ENCODE results near the gene ATXN10.
"Not testable (repeated sequence)": the region's sequence is repeated elsewhere in the genome, so short reads cannot be mapped to it uniquely, and the experiment has no call there.

ATXN10 gene

GRCh38 chr22:45710469-45710868 is 38.8 kb downstream of the ATXN10 start:
- H3K9ac ChIP-seq (ENCODE audit: low read length in 2 of 2): no peak overlapping the region
- H3K9me3 ChIP-seq (ENCODE audit: control insufficient read depth in 2 of 2, low read length in 2 of 2): no peaks in the 10 kb centered on the region
- no peaks in the 10 kb centered on the region for H3K27me3 ChIP-seq (ENCODE audit: control insufficient read depth in 1 of 2, insufficient read depth in 2 of 2, low read length in 2 of 2)
- peaks cover 2% of the 10 kb centered on the region for H3K4me1 ChIP-seq (ENCODE audit: control insufficient read depth, insufficient read depth, low read length)
- H3K27ac ChIP-seq (ENCODE audit: low read length): no peak overlapping the region
- H3K36me3 ChIP-seq (ENCODE audit: control insufficient read depth in 2 of 2, insufficient read depth in 2 of 2, low read length in 2 of 2): peaks cover 0 to 8% of the 10 kb centered on the region in 2 donors
- no peak overlapping the region for H3K4me3 ChIP-seq (ENCODE audit: low read length in 2 of 2)

DNA sequence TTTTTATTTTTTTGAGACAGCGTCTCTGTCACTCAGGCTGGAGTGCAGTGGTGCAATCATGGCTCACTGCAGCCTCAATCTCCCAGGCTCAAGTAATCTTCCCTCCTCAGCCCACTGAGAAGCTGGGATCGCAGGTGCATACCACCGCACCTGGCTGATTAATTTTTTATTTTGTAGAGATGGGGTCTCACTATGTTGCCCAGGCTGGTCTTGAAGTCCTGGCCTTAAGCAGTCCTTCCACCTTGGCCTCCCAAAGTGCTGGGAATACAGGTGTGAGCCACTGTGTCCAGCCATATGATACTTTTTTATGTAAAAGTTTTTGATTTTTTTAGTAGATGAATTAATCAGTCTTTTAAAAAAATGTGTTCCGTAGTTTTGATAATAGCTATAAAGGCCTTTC is 42.8 kb downstream of the ATXN10 start:
- not testable (repeated sequence) for H3K4me3 ChIP-seq (ENCODE audit: low read length in 2 of 2); H3K4me1 ChIP-seq (ENCODE audit: control insufficient read depth, insufficient read depth, low read length)

DNA sequence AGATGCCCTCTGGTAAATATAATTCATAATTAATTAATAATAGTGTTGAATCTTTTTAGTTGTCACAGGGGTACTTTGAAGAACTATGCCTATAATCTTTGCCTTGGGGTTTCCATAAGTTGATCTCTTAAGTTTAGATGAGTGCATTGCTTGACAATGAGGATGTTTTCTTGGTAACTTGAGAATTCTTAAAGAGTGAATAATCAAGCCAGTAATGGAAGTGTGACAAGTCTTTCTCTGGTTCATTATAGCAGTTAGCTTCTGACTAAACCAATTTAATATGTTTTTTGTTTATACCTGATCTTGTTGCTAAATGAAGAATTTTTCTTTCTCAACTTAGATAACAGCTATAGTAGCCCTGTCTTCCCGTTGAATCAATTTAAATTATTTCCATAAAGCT is 46.2 kb downstream of the ATXN10 start:
- Histone ChIP-seq H3K9me3 (ENCODE audit: control insufficient read depth in 2 of 2, low read length in 2 of 2) (no peaks in the 10 kb centered on the region), H3K27ac (ENCODE audit: low read length) (no peak overlapping the region), H3K4me3 (ENCODE audit: low read length in 2 of 2) (no peak overlapping the region), H3K9ac (ENCODE audit: low read length in 2 of 2) (no peak overlapping the region), H3K36me3 (ENCODE audit: control insufficient read depth in 2 of 2, insufficient read depth in 2 of 2, low read length in 2 of 2) (peaks cover 14 to 26% of the 10 kb centered on the region in 2 donors), H3K27me3 (ENCODE audit: control insufficient read depth in 1 of 2, insufficient read depth in 2 of 2, low read length in 2 of 2) (no peaks in the 10 kb centered on the region), H3K4me1 (ENCODE audit: control insufficient read depth, insufficient read depth, low read length) (no peaks in the 10 kb centered on the region)

More for the DNA sequence above, 42.8 kb downstream of the ATXN10 start:
- H3K27ac ChIP-seq (ENCODE audit: low read length); H3K36me3 ChIP-seq (ENCODE audit: control insufficient read depth in 2 of 2, insufficient read depth in 2 of 2, low read length in 2 of 2); H3K9ac ChIP-seq (ENCODE audit: low read length in 2 of 2); H3K27me3 ChIP-seq (ENCODE audit: control insufficient read depth in 1 of 2, insufficient read depth in 2 of 2, low read length in 2 of 2); H3K9me3 ChIP-seq (ENCODE audit: control insufficient read depth in 2 of 2, low read length in 2 of 2): not testable (repeated sequence)

- H3K9me3 ChIP-seq (ENCODE audit: control insufficient read depth in 2 of 2, low read length in 2 of 2): no peaks in the 10 kb centered on the region
- no peak overlapping the region for H3K27ac ChIP-seq (ENCODE audit: low read length)
- no peaks in the 10 kb centered on the region for H3K27me3 ChIP-seq (ENCODE audit: control insufficient read depth in 1 of 2, insufficient read depth in 2 of 2, low read length in 2 of 2)
- H3K9ac ChIP-seq (ENCODE audit: low read length in 2 of 2): no peak overlapping the region
- H3K4me1 ChIP-seq (ENCODE audit: control insufficient read depth, insufficient read depth, low read length): no peaks in the 10 kb centered on the region
- peaks cover 14 to 26% of the 10 kb centered on the region in 2 donors for H3K36me3 ChIP-seq (ENCODE audit: control insufficient read depth in 2 of 2, insufficient read depth in 2 of 2, low read length in 2 of 2)
- no peak overlapping the region for H3K4me3 ChIP-seq (ENCODE audit: low read length in 2 of 2)
These were observed 46.8 kb downstream of the ATXN10 start for GRCh38 chr22:45718391-45718790.

GRCh38 chr22:45720839-45721378 is 49.3 kb downstream of the ATXN10 start:
- H3K4me3 ChIP-seq (ENCODE audit: low read length in 2 of 2): no peak overlapping the region
- H3K27ac ChIP-seq (ENCODE audit: low read length): no peak overlapping the region
- H3K9me3 ChIP-seq (ENCODE audit: control insufficient read depth in 2 of 2, low read length in 2 of 2): no peaks in the 10 kb centered on the region
- no peak overlapping the region for H3K9ac ChIP-seq (ENCODE audit: low read length in 2 of 2)
- no peaks in the 10 kb centered on the region for H3K27me3 ChIP-seq (ENCODE audit: control insufficient read depth in 1 of 2, insufficient read depth in 2 of 2, low read length in 2 of 2)
- H3K4me1 ChIP-seq (ENCODE audit: control insufficient read depth, insufficient read depth, low read length): no peaks in the 10 kb centered on the region
- peaks cover 14 to 19% of the 10 kb centered on the region in 2 donors for H3K36me3 ChIP-seq (ENCODE audit: control insufficient read depth in 2 of 2, insufficient read depth in 2 of 2, low read length in 2 of 2)

DNA sequence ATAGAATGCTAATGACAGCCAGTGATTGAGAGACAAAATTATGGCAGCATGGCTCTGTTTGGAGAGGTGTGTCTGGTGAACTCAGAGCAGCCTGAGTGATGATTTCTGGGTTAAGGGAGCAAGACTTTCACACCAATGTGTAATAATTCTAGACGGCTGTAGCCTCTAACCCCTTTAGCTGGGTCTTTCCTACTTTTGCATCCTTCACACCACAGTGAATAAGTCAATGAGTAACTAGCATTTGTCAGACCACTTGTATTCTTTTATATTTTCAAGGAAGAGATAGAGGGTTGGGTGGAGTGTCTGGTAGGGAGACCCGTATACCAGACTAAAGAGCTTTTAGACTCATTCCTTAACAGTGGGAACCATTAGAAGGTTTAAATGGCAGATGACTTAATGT is 50.4 kb downstream of the ATXN10 start:
- Histone ChIP-seq H3K27ac (ENCODE audit: low read length) (no peak overlapping the region), H3K4me1 (ENCODE audit: control insufficient read depth, insufficient read depth, low read length) (no peaks in the 10 kb centered on the region), H3K36me3 (ENCODE audit: control insufficient read depth in 2 of 2, insufficient read depth in 2 of 2, low read length in 2 of 2) (peaks cover 14 to 19% of the 10 kb centered on the region in 2 donors), H3K9ac (ENCODE audit: low read length in 2 of 2) (no peak overlapping the region), H3K27me3 (ENCODE audit: control insufficient read depth in 1 of 2, insufficient read depth in 2 of 2, low read length in 2 of 2) (no peaks in the 10 kb centered on the region), H3K9me3 (ENCODE audit: control insufficient read depth in 2 of 2, low read length in 2 of 2) (no peaks in the 10 kb centered on the region), H3K4me3 (ENCODE audit: low read length in 2 of 2) (no peak overlapping the region)

DNA sequence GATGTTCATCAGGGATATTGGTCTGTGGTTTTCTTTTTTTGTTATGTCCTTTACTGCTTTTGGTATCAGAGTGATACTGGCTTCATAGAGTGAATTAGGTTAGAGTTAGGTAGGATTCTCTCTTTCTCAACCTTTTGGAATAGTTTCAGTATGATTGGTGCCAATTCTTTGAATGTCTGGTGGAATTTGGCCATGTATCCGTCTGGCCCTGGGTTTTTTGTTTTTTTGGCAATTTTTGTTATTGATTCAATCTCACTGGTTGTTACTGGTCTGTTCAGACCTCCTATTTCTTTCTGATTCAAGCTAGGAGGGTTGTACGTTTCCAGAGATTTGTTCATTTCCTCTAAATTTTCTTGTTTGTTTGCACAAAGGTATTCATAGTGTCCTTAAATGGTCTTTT is 54.4 kb downstream of the ATXN10 start:
- Histone ChIP-seq H3K4me1 (ENCODE audit: control insufficient read depth, insufficient read depth, low read length) (no peaks in the 10 kb centered on the region), H3K9ac (ENCODE audit: low read length in 2 of 2) (no peak overlapping the region), H3K36me3 (ENCODE audit: control insufficient read depth in 2 of 2, insufficient read depth in 2 of 2, low read length in 2 of 2) (peaks cover 11 to 18% of the 10 kb centered on the region in 2 donors), H3K27me3 (ENCODE audit: control insufficient read depth in 1 of 2, insufficient read depth in 2 of 2, low read length in 2 of 2) (no peaks in the 10 kb centered on the region), H3K9me3 (ENCODE audit: control insufficient read depth in 2 of 2, low read length in 2 of 2) (no peaks in the 10 kb centered on the region), H3K27ac (ENCODE audit: low read length) (no peak overlapping the region), H3K4me3 (ENCODE audit: low read length in 2 of 2) (no peak overlapping the region)

DNA sequence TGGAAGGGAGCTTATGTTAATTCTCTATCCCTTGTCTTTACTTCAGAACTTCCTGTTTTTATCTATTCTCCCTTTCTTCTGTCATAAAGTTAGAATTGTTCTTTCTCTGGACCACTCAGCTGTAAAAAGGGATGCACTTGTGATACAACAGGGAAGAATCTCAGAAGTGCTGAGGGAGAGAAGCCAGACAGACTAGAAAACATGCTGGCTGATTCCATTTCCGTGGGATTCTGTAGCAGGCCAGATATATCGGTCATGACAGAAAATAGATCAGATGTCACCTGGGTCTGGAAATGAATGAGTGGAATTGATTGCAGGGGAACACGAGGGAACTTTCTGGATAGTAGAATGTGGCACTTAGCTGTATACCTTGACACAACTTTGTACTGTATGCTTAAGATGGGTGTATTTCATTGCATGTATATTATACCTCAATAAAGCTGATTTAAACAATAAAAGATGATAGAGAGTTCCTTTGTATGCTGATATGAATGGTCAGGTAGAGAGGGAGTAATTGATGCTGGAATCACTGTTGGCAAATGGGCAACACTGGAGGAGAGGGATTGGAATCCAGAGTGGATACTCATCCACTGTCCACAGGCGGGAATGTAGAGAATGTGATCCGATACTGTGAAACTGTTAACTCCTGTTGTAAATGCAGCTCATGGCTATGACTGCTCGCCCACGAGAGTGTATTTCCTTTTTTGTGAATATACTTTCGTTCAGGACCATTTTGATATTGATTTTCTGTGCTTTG is 59.6 kb downstream of the ATXN10 start:
- Histone ChIP-seq H3K27me3 (ENCODE audit: control insufficient read depth in 1 of 2, insufficient read depth in 2 of 2, low read length in 2 of 2) (no peaks in the 10 kb centered on the region), H3K36me3 (ENCODE audit: control insufficient read depth in 2 of 2, insufficient read depth in 2 of 2, low read length in 2 of 2) (peaks cover 11 to 19% of the 10 kb centered on the region in 2 donors), H3K27ac (ENCODE audit: low read length) (no peak overlapping the region), H3K9me3 (ENCODE audit: control insufficient read depth in 2 of 2, low read length in 2 of 2) (no peaks in the 10 kb centered on the region), H3K4me1 (ENCODE audit: control insufficient read depth, insufficient read depth, low read length) (no peaks in the 10 kb centered on the region), H3K4me3 (ENCODE audit: low read length in 2 of 2) (no peak overlapping the region), H3K9ac (ENCODE audit: low read length in 2 of 2) (no peak overlapping the region)

GRCh38 chr22:45731798-45732495 is 60.3 kb downstream of the ATXN10 start:
- H3K9me3 ChIP-seq (ENCODE audit: control insufficient read depth in 2 of 2, low read length in 2 of 2): no peaks in the 10 kb centered on the region
- H3K36me3 ChIP-seq (ENCODE audit: control insufficient read depth in 2 of 2, insufficient read depth in 2 of 2, low read length in 2 of 2): peaks cover 12 to 19% of the 10 kb centered on the region in 2 donors
- H3K4me1 ChIP-seq (ENCODE audit: control insufficient read depth, insufficient read depth, low read length): no peaks in the 10 kb centered on the region
- H3K27me3 ChIP-seq (ENCODE audit: control insufficient read depth in 1 of 2, insufficient read depth in 2 of 2, low read length in 2 of 2): no peaks in the 10 kb centered on the region
- no peak overlapping the region for H3K27ac ChIP-seq (ENCODE audit: low read length)
- H3K9ac ChIP-seq (ENCODE audit: low read length in 2 of 2): no peak overlapping the region
- no peak overlapping the region for H3K4me3 ChIP-seq (ENCODE audit: low read length in 2 of 2)

DNA sequence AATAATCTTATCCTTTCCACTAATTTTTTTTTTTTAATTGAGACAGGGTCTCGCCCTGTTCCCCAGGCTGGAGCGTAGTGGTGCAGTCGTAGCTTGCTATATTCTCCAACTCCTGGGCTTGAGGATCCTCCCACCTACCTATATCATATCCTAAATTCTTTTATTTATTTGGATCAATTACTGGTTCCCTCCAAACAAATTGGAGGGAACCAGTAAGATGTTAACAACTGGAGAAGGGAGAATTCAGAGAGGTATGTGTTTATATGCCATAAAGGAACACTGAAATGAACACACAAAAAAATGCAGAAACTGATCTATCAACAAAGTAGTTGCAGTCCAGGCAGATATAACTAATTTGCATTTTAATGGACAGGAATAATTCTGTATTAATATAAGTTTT is 63.6 kb downstream of the ATXN10 start:
- H3K36me3 ChIP-seq (ENCODE audit: control insufficient read depth in 2 of 2, insufficient read depth in 2 of 2, low read length in 2 of 2): peaks cover 20 to 25% of the 10 kb centered on the region in 2 donors
- H3K27me3 ChIP-seq (ENCODE audit: control insufficient read depth in 1 of 2, insufficient read depth in 2 of 2, low read length in 2 of 2): no peaks in the 10 kb centered on the region
- no peaks in the 10 kb centered on the region for H3K9me3 ChIP-seq (ENCODE audit: control insufficient read depth in 2 of 2, low read length in 2 of 2)

DNA sequence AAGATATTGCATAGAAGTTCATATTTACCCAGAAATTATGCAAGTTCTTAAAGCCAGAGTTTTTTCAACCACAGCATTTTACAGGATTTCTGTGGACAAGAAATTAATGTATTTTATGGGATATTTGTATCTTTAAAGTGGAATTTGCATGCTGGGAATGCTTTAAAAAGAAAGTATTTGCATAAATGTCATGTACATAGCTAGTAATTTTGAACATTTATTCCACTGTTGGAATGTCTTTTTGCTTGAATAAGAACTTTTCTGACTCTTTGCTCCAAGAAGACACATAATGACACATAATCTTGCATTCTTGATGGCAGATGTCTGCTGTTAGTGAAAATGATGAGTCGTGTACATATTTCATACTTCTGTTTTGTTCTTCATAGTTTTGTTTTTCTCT is 66.6 kb downstream of the ATXN10 start:
- H3K4me3 ChIP-seq (ENCODE audit: low read length in 2 of 2): no peak overlapping the region
- H3K9ac ChIP-seq (ENCODE audit: low read length in 2 of 2): no peak overlapping the region
- no peak overlapping the region for H3K27ac ChIP-seq (ENCODE audit: low read length)
- H3K9me3 ChIP-seq (ENCODE audit: control insufficient read depth in 2 of 2, low read length in 2 of 2): no peaks in the 10 kb centered on the region
- no peaks in the 10 kb centered on the region for H3K4me1 ChIP-seq (ENCODE audit: control insufficient read depth, insufficient read depth, low read length)
- no peaks in the 10 kb centered on the region for H3K27me3 ChIP-seq (ENCODE audit: control insufficient read depth in 1 of 2, insufficient read depth in 2 of 2, low read length in 2 of 2)
- peaks cover 30 to 37% of the 10 kb centered on the region in 2 donors for H3K36me3 ChIP-seq (ENCODE audit: control insufficient read depth in 2 of 2, insufficient read depth in 2 of 2, low read length in 2 of 2)

More for the DNA sequence above, 63.6 kb downstream of the ATXN10 start:
- Histone ChIP-seq H3K9ac (ENCODE audit: low read length in 2 of 2) (no peak overlapping the region), H3K4me1 (ENCODE audit: control insufficient read depth, insufficient read depth, low read length) (no peaks in the 10 kb centered on the region), H3K27ac (ENCODE audit: low read length) (no peak overlapping the region), H3K4me3 (ENCODE audit: low read length in 2 of 2) (no peak overlapping the region)

Data from stomach smooth muscle (tissue), 2 donors.